Fibroblast of skin of abdomen (primary cell): ENCODE measurements around the gene RAB12.
A peak's percentile ranks its signal among the peaks of the same experiment; 100 is the strongest.
"Not testable (repeated sequence)": the region's sequence is repeated elsewhere in the genome, so short reads cannot be mapped to it uniquely, and the experiment has no call there.

Experiments
- DNase-seq: peaks from one replicate; pipeline ENCODE4 v3.0.0-alpha.2; 2013

Gene RAB12

DNA sequence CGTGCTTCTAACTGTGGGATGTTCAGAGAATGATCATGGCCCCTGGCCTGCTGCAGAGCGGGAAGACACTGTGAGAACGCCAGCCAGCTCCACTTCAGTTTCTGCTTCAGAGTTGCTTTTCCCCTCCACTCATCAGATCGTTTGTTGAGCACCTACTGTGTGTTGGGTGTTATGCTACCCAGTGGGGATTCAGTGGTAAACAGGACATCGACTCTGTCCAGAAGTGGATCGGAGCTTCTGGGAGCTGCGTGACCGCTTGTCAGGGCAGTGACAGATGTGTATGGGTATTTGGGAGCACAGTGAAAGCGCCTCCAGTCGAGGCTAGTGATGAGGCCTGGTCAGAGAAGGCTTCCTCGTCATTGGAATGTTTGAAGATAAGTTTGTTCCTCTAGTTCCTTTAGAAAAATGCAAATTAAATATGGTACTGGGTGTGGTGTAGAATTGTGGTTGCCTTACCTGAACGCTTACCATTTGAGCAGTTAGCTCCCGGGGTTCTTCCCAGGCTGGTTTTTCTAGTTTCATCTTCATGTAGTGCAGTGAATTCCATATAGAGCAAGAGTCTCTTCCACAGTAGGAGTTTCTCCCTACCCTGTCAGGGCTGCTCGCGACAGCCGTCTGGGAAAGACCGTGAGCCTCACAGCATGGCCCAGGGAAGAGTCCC lies 2.8 kb downstream of the RAB12 start:
- no peak for DNase-seq

DNA sequence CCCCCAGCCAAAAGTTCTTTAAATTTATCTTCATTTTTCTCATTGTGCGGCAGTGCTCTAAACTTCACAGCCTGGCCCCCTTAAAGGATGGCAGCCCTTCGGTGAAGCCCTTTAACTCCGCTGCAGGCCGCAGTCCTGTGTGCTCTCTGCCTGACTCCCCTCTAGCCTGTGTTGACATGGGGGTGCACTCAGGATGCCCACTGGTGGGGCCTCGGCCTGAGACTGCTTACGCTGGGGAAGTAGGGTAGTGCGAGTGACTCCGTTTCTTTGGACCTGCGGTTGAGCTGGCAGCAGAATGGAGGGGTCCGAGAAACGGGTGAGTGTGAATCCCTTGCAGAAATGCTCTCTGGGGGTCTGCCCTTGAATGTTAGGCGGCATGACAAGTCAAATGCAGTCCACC lies 5.6 kb downstream of the RAB12 start:
- DNase-seq = no peak

DNA sequence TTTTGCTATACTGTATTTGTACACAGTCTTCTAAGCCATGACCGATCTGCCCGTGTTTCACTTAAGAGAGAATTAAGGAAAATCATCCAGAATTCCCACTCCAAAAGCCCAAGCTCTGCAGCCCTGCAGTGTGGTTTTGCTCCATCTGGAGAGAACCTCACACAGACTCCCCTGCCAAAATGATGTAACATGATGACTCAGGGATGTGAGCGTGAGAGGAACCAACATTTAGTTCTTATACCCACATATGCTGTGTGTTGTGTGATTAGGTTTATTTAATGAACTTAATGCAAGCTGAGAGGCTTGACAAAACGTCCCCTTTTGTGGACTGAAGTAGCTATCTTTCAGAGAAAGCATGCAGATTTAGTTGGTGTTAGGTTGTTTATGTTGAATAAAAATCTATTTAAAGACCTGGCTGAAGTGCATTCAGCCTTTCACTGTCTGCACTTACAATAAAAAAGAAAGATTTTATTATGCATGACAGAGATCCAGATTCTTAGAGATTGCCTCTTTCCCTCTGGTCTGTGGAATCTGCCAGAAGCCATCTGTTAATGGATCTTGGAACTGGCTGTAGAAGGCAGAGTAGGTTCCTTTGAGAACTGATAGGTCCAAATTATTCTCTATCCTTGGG lies 6.3 kb downstream of the RAB12 start:
- DNase-seq = peak; percentile 96

DNA sequence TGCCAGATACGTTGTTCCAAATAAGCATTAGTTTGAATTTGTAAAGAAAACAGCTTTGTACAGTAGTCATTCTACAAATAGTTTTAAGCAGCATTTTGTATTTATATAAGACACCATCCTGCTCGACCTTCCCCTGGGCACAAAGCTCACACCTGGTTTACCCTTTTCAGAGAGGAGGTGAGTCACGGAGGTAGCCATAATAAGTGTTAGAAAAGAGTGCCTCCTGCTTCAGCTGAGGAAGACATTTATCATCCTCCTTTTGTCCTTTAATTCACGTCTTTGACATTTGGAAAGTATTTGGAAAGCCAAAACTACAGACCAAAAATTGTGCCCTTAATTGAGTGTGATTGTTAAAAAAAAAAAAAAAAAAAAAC lies 6.8 kb downstream of the RAB12 start:
- no peak for DNase-seq

DNA sequence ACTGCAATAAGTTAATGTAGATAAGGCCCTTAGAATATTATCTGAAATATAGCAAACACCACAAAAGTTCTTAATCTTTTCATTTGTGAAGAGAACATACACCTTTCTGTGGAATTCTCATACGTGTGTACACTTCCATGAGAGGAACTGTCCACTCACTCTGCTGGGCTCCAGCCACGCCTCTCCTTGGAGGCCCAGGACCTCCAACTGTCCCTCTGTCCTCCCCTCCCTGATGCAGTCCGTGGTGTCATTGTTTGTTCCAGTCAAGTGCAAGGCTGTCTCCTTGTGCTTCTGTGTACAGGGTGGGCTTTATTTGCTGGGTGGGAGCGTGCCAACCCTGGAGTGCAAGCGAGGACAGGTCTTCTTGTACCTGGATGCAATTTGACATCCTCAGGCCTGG lies 8.7 kb downstream of the RAB12 start:
- no peak for DNase-seq

DNA sequence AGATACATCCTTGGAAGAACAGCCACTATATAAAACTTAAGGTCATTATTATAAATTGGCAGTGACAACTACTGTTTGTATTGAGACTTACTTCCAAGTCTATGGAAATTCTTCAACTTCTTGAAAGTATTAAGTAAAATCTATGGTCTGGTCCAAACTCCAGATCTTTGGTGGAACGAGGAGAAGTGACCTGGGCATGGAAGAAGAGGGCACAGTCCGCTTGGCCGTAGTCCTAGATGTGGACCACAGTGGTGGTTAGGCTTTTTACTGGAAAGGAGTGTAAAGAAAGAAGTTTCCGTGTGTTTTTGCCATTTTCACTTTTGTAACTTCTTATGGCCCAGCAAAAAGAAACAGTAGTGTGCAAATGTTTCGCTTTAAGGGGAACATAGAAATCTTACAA lies 9.8 kb downstream of the RAB12 start:
- no peak for DNase-seq

DNA sequence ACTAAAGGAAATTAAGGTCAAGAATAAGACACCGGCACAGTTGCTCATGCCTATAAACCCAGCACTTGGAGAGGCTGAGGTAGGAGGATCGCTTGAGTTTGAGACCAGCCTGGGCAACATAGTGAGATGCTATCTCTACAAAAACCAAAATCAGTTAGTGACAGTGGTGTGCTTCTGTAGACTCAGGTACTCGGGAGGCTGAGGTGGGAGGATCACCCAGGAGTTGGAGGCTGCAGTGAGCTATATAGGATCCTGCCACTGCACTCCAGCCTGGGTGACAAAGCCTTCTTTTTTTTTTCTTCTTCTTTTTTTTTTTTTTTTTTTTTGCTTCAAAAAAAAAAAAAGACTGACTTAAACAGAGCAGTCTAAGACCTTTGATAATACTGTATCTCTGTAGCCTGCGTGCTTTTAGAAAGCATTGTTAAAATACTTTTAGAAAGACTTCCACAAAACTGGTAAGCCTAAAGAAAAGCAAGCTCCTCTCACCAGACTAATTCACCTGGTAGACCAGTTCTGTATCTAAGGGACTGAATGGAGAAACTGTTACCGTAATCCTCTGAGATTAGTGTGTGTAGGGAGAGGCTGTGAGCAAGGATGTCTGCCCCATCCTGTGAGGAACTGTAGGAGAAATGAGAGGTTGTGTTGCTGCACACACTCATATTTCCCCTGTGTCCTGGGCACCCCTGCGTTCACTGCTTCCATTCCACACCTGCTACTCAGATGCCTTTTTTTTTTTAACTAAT lies 10.8 kb downstream of the RAB12 start:
- no peak for DNase-seq

DNA sequence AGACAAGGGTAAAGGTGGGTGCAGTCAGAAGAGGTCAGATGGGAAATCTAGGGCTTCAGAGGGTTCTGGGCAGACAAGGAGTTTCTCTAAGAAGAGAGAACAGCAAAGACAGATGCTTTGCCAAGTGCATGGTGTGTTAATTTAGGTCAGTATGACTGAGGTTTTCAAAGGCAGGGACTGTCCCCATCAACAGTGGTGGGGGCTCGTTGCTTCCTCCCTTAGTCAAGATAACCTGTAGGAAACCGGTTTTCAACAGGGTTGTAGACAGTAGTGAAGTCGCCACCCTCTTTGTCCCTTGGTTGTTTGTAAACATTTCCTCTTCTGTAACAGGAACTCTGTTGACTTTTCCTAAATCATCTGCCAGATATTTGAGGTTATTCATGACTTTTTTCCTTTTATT lies 11.6 kb downstream of the RAB12 start:
- no peak for DNase-seq

DNA sequence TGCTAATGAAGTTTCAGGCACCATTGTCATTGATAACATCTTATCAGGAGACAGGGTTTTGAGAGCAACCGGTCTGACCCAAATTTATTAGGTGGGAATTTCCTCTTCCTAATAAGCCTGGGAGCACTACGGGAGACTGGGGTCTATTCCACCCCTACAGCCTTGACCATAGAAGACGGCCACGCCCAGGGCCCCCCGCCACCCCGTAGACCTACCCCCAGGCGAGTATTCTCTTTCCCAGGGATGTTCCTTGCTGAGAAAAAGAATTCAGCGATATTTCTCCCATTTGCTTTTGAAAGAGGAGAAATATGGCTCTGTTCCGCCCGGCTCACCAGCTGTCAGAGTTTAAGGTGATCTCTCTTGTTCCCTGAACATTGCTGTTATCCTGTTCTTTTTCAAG lies 13.4 kb downstream of the RAB12 start:
- DNase-seq = not testable (repeated sequence)

DNA sequence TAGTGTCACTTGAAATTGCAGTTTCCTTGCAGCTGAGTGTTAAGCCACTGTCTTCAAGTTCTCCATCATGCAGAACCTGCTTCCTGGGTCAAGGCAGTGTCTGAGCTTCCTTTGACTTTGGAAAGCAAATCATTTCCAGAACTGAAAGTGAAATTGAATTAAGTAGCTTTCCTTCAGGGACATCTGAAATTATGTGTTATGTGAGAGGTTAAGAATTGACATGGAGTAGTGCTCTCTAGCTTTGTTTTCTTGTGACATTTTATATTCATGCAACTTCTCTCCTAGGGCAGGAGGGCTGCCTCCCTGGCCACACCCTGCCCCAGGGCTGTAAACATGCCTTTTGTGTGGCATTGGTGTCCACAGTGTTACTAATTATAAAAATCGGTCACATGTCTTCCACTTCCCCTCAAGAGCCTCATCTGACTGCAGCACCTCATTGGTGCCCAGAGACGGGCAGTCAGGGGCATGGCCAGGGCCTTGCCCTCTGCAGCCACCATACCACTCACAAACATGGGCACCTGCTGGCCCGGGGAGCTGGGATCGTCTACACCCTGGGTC lies 14.4 kb downstream of the RAB12 start:
- DNase-seq = no peak

DNA sequence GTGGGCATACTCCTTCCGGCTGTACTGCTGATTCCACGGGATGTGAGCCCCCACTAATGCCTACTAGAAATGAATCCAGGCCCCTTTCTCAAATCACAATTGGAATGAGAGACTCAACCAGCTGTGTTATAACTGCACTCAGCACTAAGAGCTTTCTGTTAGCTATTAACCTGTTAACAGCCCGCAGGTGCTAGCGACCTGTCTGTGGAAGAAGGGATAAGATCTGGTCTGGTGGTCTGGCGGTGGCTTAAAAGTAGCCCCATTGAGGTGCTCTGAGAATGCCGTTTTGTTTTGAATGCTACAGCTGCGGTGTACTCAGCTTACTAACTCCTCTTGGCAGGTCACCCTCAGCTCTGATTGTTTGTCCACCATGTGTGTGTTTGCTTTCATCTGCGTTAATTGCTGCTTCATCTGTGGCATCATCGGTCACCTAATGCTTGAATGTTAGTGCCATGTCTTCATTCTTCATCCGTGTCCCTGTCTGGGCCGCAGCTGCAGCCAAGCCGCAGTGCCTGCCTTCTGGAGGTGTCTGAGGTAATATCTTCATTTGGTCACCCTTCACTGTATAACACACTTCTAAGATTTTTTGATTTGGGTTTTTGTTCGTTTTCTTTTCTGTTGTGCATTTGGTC lies 16.3 kb downstream of the RAB12 start:
- DNase-seq = no peak

DNA sequence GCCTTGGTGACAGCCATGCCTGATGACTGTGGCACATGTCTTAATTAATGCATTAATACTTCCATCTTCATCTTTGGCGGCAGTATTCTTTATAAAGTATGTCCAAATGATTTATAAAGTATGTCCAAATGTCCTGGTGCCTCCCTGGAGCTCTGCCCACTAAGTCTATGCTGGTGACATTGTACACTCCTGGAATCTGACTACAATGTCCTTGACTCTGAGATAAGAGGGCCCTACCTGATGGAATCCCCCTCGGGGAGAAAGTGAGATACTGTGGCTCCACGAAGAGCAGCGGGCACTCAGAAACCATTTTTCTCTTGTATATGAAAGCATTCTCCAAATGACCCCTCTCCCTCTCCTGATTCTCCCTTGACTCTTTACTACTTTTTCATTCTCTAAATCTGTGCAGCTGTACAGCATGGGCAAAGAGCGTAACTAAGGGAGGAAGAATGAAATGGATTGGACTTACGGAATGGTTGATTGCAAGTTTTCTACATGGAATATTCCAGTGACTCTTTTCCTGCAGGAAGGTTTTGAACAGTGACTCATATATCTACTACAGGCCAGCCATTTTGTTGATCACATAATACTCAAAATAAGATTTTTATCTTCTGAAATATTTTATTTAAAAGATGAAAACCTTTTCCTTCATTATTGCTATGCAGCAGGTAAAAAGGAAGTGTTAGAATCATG lies 17.3 kb downstream of the RAB12 start:
- no peak for DNase-seq

DNA sequence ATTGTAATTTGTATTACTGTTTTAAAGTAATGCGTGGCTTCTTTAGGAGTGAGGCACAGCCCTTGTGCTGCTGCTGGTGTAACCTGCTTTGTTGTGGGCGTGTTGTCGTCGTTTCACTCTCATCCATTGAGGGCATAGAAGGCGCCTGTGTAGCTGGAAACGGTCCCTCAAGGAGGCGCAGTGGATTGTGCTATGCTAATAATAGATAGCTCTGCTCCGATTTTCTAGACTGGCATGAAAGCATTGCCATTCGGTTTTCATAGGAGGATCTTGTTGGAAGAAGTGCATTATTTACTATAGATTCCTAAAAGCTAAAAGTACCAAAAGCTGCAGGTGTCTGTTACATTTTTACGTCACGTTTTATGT lies 17.9 kb downstream of the RAB12 start:
- no peak for DNase-seq

DNA sequence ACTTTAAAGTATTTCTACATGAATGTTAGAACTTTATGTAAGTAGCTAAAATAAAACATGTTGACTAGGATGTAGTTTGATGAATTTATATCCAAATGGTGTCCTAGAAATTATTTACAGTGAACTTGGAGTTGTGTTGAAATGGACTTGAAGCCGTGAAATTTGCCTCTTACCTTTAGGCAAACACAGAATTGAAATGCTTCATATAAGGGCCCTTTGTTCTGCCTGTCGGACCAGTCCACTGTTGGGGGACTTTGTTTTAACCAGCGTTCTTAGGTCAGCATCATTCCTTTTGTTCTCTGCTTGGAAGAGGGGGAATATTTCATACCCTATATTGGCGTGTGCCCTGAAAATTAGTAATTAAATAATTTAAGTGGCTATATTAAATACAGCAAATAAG lies 18.3 kb downstream of the RAB12 start:
- DNase-seq = no peak

DNA sequence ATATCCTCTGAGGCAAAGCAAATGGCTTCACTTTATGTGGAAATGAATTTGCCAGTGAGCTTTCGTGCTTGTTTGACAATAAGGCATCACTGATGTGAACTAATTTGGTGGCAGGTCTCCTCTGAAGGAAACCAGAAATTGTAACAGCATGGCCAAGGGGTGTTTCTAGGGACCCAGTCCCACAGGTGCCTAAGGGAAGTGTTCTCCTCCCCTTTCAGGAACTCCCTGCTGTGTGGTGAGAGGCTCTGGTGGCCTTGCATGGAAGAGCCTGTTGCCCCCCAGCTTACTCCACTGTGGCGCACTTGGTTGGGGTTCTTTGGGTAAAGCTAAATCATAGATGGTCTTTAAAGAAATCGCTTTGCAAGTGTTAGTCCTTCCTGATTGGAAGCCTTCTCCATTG lies 20.4 kb downstream of the RAB12 start:
- no peak for DNase-seq

DNA sequence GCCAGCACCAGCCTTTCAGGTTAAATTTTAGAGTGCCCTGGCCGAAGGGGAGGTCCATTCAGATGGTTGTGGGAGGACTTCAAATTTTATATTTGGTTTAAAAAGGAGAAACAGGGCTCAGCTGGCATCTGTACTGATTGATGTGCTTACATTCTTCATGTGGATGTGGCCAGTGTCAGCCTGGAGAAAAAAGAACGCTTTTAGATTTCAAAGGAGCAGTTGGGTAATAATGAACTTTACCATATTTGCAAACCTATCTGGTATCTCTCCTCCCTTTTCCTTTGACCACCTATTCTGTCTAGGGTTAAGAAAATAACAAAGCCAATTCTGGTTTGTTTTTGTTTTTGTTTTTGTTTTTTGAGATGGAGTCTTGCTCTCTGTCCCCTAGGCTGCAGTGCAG lies 21.3 kb downstream of the RAB12 start:
- DNase-seq = no peak

DNA sequence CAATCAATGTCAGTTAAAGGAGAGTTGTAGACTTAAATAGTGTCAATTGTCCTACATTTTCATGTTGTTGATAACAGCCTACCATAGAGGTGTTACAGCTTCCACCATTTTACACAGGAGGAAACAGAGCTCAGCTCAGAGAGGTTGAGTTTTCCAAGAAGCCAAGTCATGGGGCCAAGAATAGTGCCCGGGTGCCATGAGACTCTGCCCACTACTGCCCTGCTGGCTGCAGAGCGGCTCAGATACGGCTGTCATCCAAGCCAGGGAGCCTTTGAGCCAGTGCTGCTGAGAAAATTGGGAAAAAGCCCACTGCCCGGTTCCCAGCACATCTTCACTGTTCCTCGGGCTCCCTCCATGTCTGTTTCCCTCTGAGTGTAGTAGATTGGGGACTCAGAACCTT lies 22.0 kb downstream of the RAB12 start:
- no peak for DNase-seq

DNA sequence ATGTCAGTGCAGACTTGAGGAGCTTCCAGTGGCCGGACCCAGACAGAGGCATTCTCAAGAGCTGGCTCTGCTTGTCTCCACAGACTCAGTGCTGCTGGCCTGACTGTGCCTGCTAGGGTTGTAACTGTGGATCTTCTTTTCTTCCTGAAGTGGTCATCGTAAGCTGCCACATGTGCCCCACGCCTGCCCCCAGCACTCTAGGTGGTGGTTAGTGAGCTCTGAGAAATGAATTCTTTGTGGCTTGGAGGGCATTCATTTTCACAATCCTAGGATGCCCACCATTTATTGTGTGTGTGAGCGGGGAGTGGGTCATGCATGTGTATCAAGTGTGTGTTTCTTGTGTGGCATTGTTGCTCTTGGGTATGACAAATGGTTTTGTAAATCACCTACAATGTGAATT lies 23.1 kb downstream of the RAB12 start:
- DNase-seq = no peak

DNA sequence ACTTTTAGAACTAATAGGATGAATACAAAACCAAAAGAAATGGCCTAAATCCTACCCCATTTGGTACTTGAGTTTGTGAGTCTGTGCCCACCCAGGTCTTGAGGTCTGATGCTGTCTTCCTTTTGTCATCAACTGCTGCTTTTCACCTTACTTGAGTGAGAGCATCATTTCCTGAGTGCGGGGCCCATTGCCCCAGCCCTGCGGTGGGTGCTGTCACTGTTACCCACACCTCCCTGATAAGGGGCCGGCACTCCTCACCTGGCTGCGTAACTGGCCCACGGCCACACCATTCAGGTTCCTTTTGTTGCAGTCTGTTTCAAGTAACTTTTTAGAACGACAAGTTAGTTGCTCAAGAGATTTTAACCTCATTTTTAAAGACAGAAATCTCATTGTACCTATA lies 25.3 kb downstream of the RAB12 start:
- DNase-seq = no peak

DNA sequence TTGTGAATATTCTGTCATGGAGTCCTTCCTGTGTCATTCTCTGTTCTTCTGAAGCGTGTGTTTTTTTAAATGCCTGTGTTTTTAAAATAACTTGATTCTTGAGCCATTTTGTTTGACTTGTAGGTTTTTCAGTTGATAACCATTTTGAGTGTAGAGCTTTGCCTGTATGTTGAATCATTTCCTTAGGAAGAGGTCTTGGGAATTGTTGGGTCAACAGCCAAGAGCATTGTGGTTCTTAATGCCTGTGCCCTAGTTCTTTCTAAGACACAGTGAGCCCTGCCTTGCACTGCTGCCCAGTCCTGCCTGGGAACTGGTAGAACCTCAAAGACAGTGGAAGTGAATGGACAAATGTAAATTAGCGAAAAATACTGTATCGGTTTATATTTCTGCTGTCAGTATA lies 25.9 kb downstream of the RAB12 start:
- DNase-seq = no peak

DNA sequence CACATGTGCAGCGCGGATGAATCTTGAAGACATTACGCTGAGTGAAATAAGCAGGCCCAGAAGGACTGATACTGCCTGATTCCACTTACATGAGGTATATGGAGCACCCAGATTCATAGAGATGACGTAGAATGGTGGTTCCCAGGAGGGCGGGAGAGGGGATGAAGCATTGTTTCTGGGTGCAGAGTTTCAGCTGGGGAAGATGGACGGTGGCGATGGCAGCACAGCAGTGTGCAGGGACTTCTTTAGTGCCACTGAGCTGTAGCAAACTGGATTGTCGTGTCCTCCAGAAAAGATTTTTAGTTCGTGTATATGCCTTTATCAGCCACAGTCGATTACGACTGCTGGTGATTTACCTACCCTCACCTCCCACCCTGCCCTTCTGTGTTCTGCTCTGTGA lies 30.5 kb downstream of the RAB12 start:
- no peak for DNase-seq

DNA sequence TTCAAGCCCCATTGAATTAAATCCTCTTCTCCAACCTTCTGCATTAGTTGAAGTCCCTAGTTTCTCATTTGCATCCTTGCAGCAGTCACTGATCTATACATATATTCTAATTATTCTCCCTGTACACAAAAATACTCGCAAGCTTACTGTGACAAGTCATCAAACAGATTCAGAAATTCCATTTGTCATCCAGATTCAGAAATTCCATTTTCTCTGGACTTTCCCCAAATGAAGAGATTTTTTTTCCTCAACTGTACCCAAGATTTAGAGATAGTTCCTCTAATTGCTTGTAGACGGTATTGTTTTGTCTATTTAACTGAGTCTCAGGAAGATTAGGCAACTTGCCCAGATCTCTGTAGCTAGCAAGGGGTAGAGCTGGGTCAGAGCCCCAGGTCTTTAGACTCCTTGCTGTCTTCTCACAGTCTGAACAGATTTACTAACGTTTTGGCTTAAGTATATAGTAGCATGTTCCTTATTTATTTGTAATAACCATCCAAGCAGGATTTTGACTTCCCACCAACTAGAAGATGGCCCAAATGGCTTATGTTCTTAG lies 34.2 kb downstream of the RAB12 start:
- peak; percentile 41 for DNase-seq

DNA sequence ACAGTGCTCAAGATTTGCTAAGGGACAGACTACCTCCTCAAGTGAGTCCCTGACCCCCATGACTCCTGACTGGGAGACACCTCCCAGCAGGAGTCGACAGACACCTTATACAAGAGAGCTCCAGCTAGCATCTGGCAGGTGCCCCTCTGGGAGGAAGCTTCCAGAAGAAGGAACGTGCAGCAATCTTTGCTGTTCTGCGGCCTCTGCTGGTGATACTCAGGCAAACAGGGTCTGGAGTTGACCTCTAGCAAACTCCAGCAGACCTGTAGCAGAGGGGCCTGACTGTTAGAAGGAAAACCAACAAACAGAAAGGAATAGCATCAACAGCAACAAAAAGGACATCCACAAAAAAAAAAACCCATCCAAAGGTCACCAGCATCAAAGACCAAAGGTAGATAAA lies 38.1 kb downstream of the RAB12 start:
- not testable (repeated sequence) for DNase-seq
